WERI-Rb-1 (cell line): ENCODE data around the gene CLIC5.
A peak's percentile ranks its signal among the peaks of the same experiment; 100 is the strongest.

Source experiments
- DNase-seq: peaks from one replicate; pipeline ENCODE4 v3.0.0-alpha.2; 2020
- H3K27ac ChIP-seq: fragments of 250-450 bp; sonication (Bioruptor Pico); 2 replicates; pipeline ENCODE4 v1.5.1; 2020; ENCODE audit warnings: mild to moderate bottlenecking, moderate library complexity
- H3K27me3 ChIP-seq: fragments of 250-450 bp; sonication (Bioruptor Pico); 2 replicates; pipeline ENCODE4 v1.5.1; 2021; ENCODE audit warnings: mild to moderate bottlenecking, low read depth, moderate library complexity; ENCODE audit not compliant: insufficient read depth, severe bottlenecking
- H3K36me3 ChIP-seq: fragments of 250-450 bp; sonication (Bioruptor Pico); 2 replicates; pipeline ENCODE4 v1.5.1; 2020; ENCODE audit warnings: mild to moderate bottlenecking, moderate library complexity
- H3K4me3 ChIP-seq: 2 replicates; pipeline ENCODE4 v1.5.1; 2011; ENCODE audit warnings: low read depth, mild to moderate bottlenecking, control low read depth, low read length
- H3K9me3 ChIP-seq: fragments of 250-450 bp; sonication (Bioruptor Pico); 2 replicates; pipeline ENCODE4 v1.5.1; 2021; ENCODE audit warnings: mild to moderate bottlenecking, moderate library complexity; ENCODE audit not compliant: severe bottlenecking
- TF ChIP-seq, protein P1 (sequence below): IDR thresholded peaks from 2 replicates; pipeline ENCODE4 v1.5.1; 2011; ENCODE audit warnings: low read depth, mild to moderate bottlenecking, control low read depth, inconsistent platforms, low read length

Gene CLIC5

DNA sequence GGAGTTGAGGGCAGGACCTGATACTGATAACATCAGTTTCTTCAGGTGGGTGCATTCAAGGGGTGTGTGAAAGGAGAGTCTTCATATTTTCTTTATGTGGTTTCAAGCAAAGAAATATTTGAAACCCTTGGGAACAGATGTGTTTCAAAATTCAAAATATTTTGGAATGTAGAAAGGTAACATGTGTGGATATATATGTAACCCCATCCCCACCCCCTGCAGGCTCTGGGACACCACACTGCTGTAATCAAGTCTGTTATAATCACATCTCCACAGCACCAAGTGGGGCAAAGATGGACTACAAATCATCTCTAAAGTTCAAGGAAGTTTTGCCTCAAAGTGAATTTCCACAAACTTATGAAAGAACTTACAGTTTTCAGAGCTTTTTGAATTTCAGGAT lies 41.1 kb downstream of the CLIC5 start:
- DNase-seq = no peak

DNA sequence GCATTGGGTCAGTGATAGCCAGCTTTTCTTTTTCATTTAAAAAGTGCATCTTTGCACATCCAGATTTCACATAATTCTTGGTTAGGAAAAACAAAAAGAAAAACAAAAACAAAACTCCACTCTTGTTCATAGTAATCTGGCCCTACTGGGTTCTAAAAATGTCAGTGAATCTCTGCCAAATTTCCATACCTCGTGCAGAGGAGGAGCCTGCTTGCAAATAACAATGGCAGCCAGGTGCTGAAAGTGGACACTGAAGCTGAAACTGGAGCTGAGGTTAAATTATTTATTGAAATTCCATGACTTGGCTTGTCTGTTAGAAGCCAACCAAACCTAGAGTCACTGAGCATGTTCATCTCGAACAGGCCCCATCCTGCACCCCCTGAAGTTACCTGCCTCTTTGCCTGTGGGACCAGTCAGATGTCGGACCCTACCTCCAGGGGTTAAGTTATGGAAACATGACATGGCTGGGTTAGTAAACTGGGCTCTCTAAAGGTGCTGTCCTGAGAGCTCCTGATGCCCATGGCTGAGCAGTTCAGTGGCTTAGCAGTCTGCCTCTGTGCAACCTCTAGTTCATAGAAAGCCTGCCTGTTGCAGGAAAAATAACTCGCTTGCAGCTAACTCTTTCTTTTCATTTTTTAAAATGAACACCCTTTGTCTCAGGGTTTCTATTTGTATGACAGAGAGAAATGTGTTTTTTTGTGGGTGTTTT lies 42.7 kb downstream of the CLIC5 start:
- Histone ChIP-seq H3K9me3 (no peaks in the 10 kb centered on the region), H3K27me3 (no peaks in the 10 kb centered on the region), H3K36me3 (no peaks in the 10 kb centered on the region), H3K4me3 (no peak overlapping the region), H3K27ac (no peak overlapping the region)
- TF ChIP-seq, protein P1, sequence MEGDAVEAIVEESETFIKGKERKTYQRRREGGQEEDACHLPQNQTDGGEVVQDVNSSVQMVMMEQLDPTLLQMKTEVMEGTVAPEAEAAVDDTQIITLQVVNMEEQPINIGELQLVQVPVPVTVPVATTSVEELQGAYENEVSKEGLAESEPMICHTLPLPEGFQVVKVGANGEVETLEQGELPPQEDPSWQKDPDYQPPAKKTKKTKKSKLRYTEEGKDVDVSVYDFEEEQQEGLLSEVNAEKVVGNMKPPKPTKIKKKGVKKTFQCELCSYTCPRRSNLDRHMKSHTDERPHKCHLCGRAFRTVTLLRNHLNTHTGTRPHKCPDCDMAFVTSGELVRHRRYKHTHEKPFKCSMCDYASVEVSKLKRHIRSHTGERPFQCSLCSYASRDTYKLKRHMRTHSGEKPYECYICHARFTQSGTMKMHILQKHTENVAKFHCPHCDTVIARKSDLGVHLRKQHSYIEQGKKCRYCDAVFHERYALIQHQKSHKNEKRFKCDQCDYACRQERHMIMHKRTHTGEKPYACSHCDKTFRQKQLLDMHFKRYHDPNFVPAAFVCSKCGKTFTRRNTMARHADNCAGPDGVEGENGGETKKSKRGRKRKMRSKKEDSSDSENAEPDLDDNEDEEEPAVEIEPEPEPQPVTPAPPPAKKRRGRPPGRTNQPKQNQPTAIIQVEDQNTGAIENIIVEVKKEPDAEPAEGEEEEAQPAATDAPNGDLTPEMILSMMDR = no peak
- no peak for DNase-seq

More for the DNA sequence above, 41.1 kb downstream of the CLIC5 start:
- no peaks in the 10 kb centered on the region for H3K36me3 ChIP-seq
- no peak overlapping the region for H3K27ac ChIP-seq
- TF ChIP-seq, protein P1 = no peak
- H3K4me3 ChIP-seq = no peak overlapping the region
- H3K9me3 ChIP-seq = no peaks in the 10 kb centered on the region
- no peaks in the 10 kb centered on the region for H3K27me3 ChIP-seq

DNA sequence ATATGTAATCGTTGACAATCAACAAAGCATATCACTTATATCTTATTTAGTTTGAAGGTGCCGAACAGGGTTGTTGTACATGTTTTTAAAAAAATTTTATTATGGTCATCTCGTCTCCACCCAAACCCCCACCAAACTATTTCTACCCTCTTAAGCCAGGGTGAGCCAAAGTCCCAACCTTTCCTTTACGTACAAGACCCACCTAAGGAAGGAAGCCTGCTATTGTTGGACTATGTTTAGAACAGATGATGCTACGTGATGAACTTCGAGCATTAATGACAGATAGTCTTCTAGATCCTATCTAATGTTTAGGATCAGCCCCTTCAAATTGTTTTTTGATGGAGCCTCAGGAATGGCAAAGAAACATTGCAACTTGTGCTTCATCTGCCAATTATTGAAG lies 44.4 kb downstream of the CLIC5 start:
- Histone ChIP-seq H3K36me3 (no peaks in the 10 kb centered on the region), H3K27ac (no peak overlapping the region), H3K9me3 (no peaks in the 10 kb centered on the region), H3K27me3 (no peaks in the 10 kb centered on the region), H3K4me3 (no peak overlapping the region)
- TF ChIP-seq, protein P1 = no peak
- DNase-seq = no peak

DNA sequence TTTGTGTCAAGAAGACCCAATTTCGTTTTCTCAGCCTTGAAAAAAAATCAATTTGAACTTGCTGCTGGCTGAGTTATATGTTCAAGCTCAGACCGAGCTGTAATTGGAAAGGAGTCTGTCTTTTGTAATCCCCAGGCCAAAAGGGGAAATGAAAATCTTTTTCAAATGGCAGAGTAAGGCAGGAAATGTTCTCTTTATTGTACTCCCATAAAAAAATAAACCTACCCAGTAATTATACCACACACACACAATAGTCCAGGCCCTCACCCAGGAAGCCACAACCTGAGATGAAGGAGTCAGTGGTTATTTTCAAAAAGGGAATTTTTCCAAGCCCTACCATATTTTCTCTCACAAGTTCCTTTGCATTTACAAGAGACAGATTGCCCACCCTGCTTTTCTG lies 45.3 kb downstream of the CLIC5 start:
- no peak for DNase-seq
- H3K27ac ChIP-seq = 0 out of 2 replicates have a peak overlapping the region, but pooled peaks have one; percentile 5
- H3K9me3 ChIP-seq = no peaks in the 10 kb centered on the region
- H3K36me3 ChIP-seq = no peaks in the 10 kb centered on the region
- no peak overlapping the region for H3K4me3 ChIP-seq
- no peaks in the 10 kb centered on the region for H3K27me3 ChIP-seq
- TF ChIP-seq, protein P1 = no peak

DNA sequence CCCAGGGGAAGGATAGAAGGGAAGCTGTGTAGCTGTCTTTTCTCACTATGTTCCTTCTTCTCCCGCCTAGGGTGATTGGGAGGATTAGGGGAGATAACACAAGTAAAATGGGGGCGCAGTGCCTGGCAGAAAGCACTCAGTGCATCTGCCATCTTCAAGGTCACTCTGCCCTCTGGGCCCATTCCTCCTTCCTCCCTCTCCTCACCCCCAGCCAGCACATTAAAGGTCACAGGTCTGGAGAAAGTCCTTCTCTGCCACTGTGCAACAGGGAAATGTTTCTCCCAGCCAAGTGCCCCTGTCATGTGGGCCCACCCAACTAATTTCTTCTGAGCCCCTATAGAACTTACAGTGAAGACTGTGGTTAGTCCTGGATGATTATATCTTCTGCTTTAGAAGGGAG lies 45.8 kb downstream of the CLIC5 start:
- 0 out of 2 replicates have a peak overlapping the region, but pooled peaks have one; percentile 5 for H3K27ac ChIP-seq
- DNase-seq = no peak
- TF ChIP-seq, protein P1 = no peak
- H3K4me3 ChIP-seq = no peak overlapping the region
- no peaks in the 10 kb centered on the region for H3K36me3 ChIP-seq
- H3K27me3 ChIP-seq = no peaks in the 10 kb centered on the region
- H3K9me3 ChIP-seq = no peaks in the 10 kb centered on the region

DNA sequence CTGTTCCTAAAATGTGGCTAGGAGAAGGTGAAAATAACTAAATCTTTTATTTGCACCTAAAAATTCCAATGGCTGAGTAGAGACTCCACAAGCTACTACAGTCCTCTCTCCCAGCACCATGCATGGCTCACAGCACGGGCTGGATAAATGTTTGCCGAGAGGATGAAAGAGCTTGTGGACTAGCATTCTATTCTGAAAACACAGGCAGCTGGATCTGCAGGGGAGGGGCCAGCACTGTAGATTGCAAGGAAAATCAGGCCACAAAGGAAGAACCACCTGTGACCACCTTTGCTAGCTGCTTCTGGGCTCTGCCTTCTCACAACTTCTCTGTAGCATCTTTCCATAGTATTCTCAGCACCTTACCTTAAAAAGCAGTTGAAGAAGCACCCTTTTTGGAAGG lies 46.6 kb downstream of the CLIC5 start:
- Histone ChIP-seq H3K27ac (no peak overlapping the region), H3K36me3 (no peaks in the 10 kb centered on the region), H3K9me3 (no peaks in the 10 kb centered on the region), H3K4me3 (no peak overlapping the region), H3K27me3 (no peaks in the 10 kb centered on the region)
- TF ChIP-seq, protein P1 = no peak
- no peak for DNase-seq
